SK-N-MC (cell line): ENCODE measurements around the gene SLC6A1.

Source experiments
- DNase-seq: peaks from one replicate; pipeline ENCODE4 v3.0.0-alpha.2; 2011; ENCODE audit warnings: low read depth, low spot score
- H3K27ac ChIP-seq: fragments of 200-600 bp; sonication (generic); 2 replicates; pipeline ENCODE4 v1.5.1; 2016; ENCODE audit warnings: mixed run types
- H3K36me3 ChIP-seq: fragments of 200-600 bp; sonication (generic); 2 replicates; pipeline ENCODE4 v1.6.1; 2017; ENCODE audit warnings: antibody characterized with exemption, low read length, mixed read lengths; ENCODE audit not compliant: insufficient read depth
- H3K4me3 ChIP-seq: fragments of 200-600 bp; sonication (generic); 2 replicates; pipeline ENCODE4 v1.5.1; 2016
- H3K9ac ChIP-seq: fragments of 200-600 bp; sonication (generic); 2 replicates; pipeline ENCODE4 v1.8.0; 2017; ENCODE audit warnings: mixed run types, mixed read lengths; ENCODE audit not compliant: insufficient read length
- H3K9me3 ChIP-seq: fragments of 200-600 bp; sonication (generic); 2 replicates; pipeline ENCODE4 v1.6.1; 2017; ENCODE audit warnings: low read depth, mild to moderate bottlenecking, antibody characterized with exemption, low read length, moderate library complexity, mixed read lengths
- EZH2 ChIP-seq: fragments of 200-600 bp; sonication (generic); IDR thresholded peaks from one replicate; pipeline ENCODE4 v1.6.1; 2017; ENCODE audit warnings: antibody characterized with exemption
- FOXP2 ChIP-seq: optimal IDR thresholded peaks from 2 replicates; pipeline ENCODE3; 2011; ENCODE audit warnings: mild to moderate bottlenecking, moderate library complexity; ENCODE audit not compliant: insufficient read depth; ENCODE audit errors: extremely low read length, control extremely low read depth
- POLR2AphosphoS5 ChIP-seq: IDR thresholded peaks from 2 replicates; pipeline ENCODE4 v1.6.1; 2012; ENCODE audit warnings: mild to moderate bottlenecking, low read depth, low read length, borderline replicate concordance

The SLC6A1 gene

GRCh38 chr3:11001658-11002021, 9.1 kb downstream of the SLC6A1 start:
- TF ChIP-seq EZH2 (no peak), FOXP2 (no peak), POLR2AphosphoS5 (no peak)
- no peak overlapping the region for H3K4me3 ChIP-seq
- no peak overlapping the region for H3K9ac ChIP-seq
- DNase-seq: no peak
- H3K9me3 ChIP-seq: no peaks in the 10 kb centered on the region
- H3K36me3 ChIP-seq: no peaks in the 10 kb centered on the region
- H3K27ac ChIP-seq: no peak overlapping the region

- Histone ChIP-seq H3K27ac (no peak overlapping the region), H3K9ac (no peak overlapping the region), H3K4me3 (no peak overlapping the region), H3K36me3 (no peaks in the 10 kb centered on the region), H3K9me3 (no peaks in the 10 kb centered on the region)
- TF ChIP-seq EZH2 (no peak), FOXP2 (no peak), POLR2AphosphoS5 (no peak)
- DNase-seq: no peak
These were observed 9.8 kb downstream of the SLC6A1 start for GRCh38 chr3:11002371-11002807.

DNA sequence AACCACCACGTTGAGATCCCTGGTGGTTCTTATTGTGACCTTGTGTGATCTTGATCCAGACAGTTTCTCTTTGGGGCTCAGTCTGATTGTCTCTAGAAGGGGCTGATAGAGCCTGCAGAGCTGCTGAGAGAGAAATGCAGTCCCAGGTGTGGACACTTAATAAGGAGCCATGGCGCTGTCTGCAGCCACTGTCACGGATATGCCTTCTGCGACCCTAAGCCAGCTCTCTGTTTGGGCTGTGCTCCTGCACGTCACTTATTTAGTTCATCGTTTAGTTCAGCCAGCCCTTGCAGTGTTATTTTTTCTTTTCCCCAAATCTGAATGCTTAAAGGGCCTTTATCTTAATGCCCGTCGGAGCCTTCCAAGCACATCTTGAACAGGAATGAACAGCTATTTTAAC, 12.0 kb downstream of the SLC6A1 start:
- no peaks in the 10 kb centered on the region for H3K9me3 ChIP-seq
- H3K9ac ChIP-seq: no peak overlapping the region
- no peak overlapping the region for H3K27ac ChIP-seq
- TF ChIP-seq EZH2 (no peak), POLR2AphosphoS5 (no peak), FOXP2 (no peak)
- H3K36me3 ChIP-seq: no peaks in the 10 kb centered on the region
- H3K4me3 ChIP-seq: no peak overlapping the region
- DNase-seq: no peak

- TF ChIP-seq FOXP2: no peak
- no peak for TF ChIP-seq EZH2
- no peak for TF ChIP-seq POLR2AphosphoS5
- H3K27ac ChIP-seq: no peak overlapping the region
These were observed 13.2 kb downstream of the SLC6A1 start for GRCh38 chr3:11005686-11006256.

GRCh38 chr3:11006986-11007933, 14.7 kb downstream of the SLC6A1 start:
- TF ChIP-seq POLR2AphosphoS5 (no peak), FOXP2 (no peak), EZH2 (no peak)
- Histone ChIP-seq H3K27ac (no peak overlapping the region), H3K9ac (no peak overlapping the region), H3K4me3 (no peak overlapping the region), H3K9me3 (no peaks in the 10 kb centered on the region), H3K36me3 (no peaks in the 10 kb centered on the region)
- no peak for DNase-seq

More at GRCh38 chr3:11005686-11006256, 13.2 kb downstream of the SLC6A1 start:
- Histone ChIP-seq H3K36me3 (no peaks in the 10 kb centered on the region), H3K9ac (no peak overlapping the region), H3K4me3 (no peak overlapping the region), H3K9me3 (no peaks in the 10 kb centered on the region)
- DNase-seq: no peak

DNA sequence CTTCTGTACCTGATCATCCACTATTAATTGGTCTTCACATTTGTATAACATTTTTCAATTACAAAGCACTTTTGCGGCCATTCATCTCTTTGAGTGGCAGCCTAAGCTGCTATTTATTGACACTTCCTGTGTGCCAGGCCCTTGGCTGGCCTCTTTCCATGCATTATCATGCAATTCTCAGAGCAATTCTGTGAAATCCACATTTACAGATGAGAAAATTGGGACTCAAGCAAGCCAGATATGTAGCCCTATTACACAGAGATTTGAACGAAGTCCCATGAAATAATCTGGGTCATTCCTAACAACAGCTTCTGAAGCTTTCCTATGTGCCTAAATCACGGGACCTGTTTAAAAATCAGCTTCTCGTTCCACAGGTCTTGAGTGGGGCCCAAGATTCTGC, 17.4 kb downstream of the SLC6A1 start:
- H3K9ac ChIP-seq: no peak overlapping the region
- DNase-seq: no peak
- TF ChIP-seq POLR2AphosphoS5: no peak
- no peak for TF ChIP-seq FOXP2
- no peak for TF ChIP-seq EZH2
- H3K4me3 ChIP-seq: no peak overlapping the region
- H3K36me3 ChIP-seq: no peaks in the 10 kb centered on the region
- H3K27ac ChIP-seq: no peak overlapping the region
- no peaks in the 10 kb centered on the region for H3K9me3 ChIP-seq

- H3K36me3 ChIP-seq: no peaks in the 10 kb centered on the region
- no peak overlapping the region for H3K9ac ChIP-seq
- no peak for TF ChIP-seq EZH2
- no peak for TF ChIP-seq FOXP2
- no peak for TF ChIP-seq POLR2AphosphoS5
- H3K9me3 ChIP-seq: no peaks in the 10 kb centered on the region
- DNase-seq: no peak
- no peak overlapping the region for H3K27ac ChIP-seq
- H3K4me3 ChIP-seq: no peak overlapping the region
These were observed 18.0 kb downstream of the SLC6A1 start for GRCh38 chr3:11010426-11011165.

DNA sequence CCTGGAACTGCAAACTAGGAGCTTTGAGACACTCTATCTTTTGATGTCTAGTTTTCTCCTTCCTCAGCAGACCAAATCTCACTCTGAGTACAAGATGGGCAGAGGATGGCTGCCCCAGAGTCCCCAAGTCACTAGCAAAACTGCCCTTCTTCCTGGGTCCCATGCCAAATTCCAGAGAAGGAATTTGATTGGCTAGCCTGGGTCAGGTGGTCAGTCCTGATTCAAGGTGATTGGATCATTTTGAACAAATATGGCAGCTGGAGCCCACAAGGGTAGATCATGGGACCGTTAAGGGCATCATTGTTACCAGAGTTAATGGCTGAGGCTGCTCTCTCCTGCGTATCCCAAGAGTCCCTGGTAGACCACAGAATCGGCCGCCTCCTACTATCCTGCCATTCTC, 21.7 kb downstream of the SLC6A1 start:
- no peak for TF ChIP-seq EZH2
- no peak for TF ChIP-seq FOXP2
- TF ChIP-seq POLR2AphosphoS5: no peak
- Histone ChIP-seq H3K9ac (no peak overlapping the region), H3K4me3 (no peak overlapping the region), H3K27ac (no peak overlapping the region), H3K36me3 (no peaks in the 10 kb centered on the region), H3K9me3 (no peaks in the 10 kb centered on the region)
- DNase-seq: no peak
